Pancreas (tissue), 10 donors: ENCODE results near the gene CAPN10. TPM values are rescaled to one million over a fixed set of nuclear protein-coding genes. Genes with fewer than 3 reads are reported as not detected.

Experiments
- ATAC-seq, 4 donors: fragments of 200-7000 bp; cut with Tn5 transposase; one replicate each; pipeline versions ENCODE4 v1.8.0 to v1.9.1; 2020; ENCODE audit warnings: mild to moderate bottlenecking in 4 of 4, moderate library complexity in 4 of 4
- DNase-seq, 6 donors: peaks; one replicate each; pipeline ENCODE4 v3.0.0-alpha.2; 2020
- FAIRE-seq: peaks from 2 replicates; lab custom pipeline; 2012; peaks lifted over from hg19 to GRCh38; lab: Jason Lieb, UNC
- H3K27ac ChIP-seq, 4 donors: fragments of 200-600 bp; sonication (generic); 1 replicate in 3 of 4; 2 replicates in 1 of 4; pipeline versions ENCODE4 v1.5.0 to v1.8.0; 2020
- H3K27me3 ChIP-seq, 4 donors: fragments of 200-600 bp; one replicate each; pipeline ENCODE4 v1.8.0; 2021
- H3K36me3 ChIP-seq, 3 donors: fragments of 200-600 bp; sonication (generic) in 1 of 3; one replicate each; pipeline versions ENCODE4 v1.5.0 to v1.8.0; 2020 to 2021
- H3K4me1 ChIP-seq, 3 donors: fragments of 200-600 bp; one replicate each; pipeline ENCODE4 v1.8.0; 2021
- H3K4me3 ChIP-seq, 4 donors: fragments of 200-600 bp; sonication (generic) in 2 of 4; one replicate each; pipeline versions ENCODE4 v1.5.0 to v1.8.0; 2020 to 2021
- H3K9me3 ChIP-seq, 4 donors: fragments of 200-600 bp; one replicate each; pipeline ENCODE4 v1.8.0; 2021
- CTCF ChIP-seq, 4 donors: fragments of 200-600 bp; sonication (generic) in 3 of 4; IDR thresholded peaks; one replicate each; pipeline versions ENCODE4 v1.5.0 to v1.8.0; 2021; ENCODE audit warnings: antibody characterized with exemption in 4 of 4
- WGBS, 2 donors: extraction: QIAGEN DNeasy Blood & Tissue Kit; methylation state at CpG; one replicate each; pipeline ENCODE4 v1.1.7; 2013; 5-methylcytosine and 5-hydroxymethylcytosine counted together
- intact Hi-C, 3 donors: fragments of 100-400 bp; cut with DNase I; formaldehyde crosslinking; loops; one replicate each; pipeline versions ENCODE4 v1.11.1 to v1.14.2; 2022
- polyA plus RNA-seq, 2 donors: library from polyadenylated mRNA; stranded (reverse); fragments of 200-250 nt; gene quantifications; one replicate each; pipeline ENCODE4 v1.2.3, GENCODE V29; 2013
- total RNA-seq, 6 donors: library from RNA; stranded (reverse); fragmentation: NEBNext Ultra II Directional in 4 of 6; extraction: Animal tissue kit (Norgen Biotek cat#: 25700) in 4 of 6; gene quantifications; one replicate each; pipeline versions ENCODE4 v1.2.1 to v1.2.4, GENCODE V29; 2021 to 2023
- donor health status: healthy with polysubstance abuse.
- donor health status: DM: no; HTN: no; CAD: no; lungs with moderate emphysema.
- donor health status: DM: no; HTN: no; CAD: no.
- donor health status: control.
- donor health status: control.
- donor health status: Bipolar disorder and iron deficiency.
- donor health status: DM: yes; HTN: yes; CAD: no.
- donor health status: DM: no; HTN: no; CAD: no.
- donor health status: DM: no; HTN: no; CAD: no.
- donor health status: DM: yes; HTN: yes; CAD: no.

CAPN10 gene
- total and polyA plus RNA-seq, 8 donors = 8.6 to 49.3 (median 12.7) TPM

- Histone ChIP-seq H3K4me1 (no peaks in the 10 kb centered on the region), H3K27me3 (no peaks in the 10 kb centered on the region), H3K9me3 (no peaks in the 10 kb centered on the region), H3K4me3 (no peak overlapping the region), H3K27ac (no peak overlapping the region), H3K36me3 (no peaks in the 10 kb centered on the region)
- intact Hi-C loops = no loop called here
- ATAC-seq = no peak
- no peak for FAIRE-seq
- TF ChIP-seq CTCF (IDR thresholded peaks at IDR 0.05) = no peak
- WGBS, 2 donors = 68 to 76% methylated on average over 17 of the region's 17 CpGs
- DNase-seq = peak in 2 of 6 donors; percentile 12 to 51
These were observed 50.8 kb downstream of the CAPN10 start for GRCh38 chr2:240637116-240637900.

- no peaks in the 10 kb centered on the region for H3K4me1 ChIP-seq
- no peak overlapping the region for H3K4me3 ChIP-seq
- H3K27ac ChIP-seq = no peak overlapping the region
- DNase-seq (no peak), FAIRE-seq (no peak), ATAC-seq (no peak)
- H3K27me3 ChIP-seq = no peaks in the 10 kb centered on the region
- H3K36me3 ChIP-seq = no peaks in the 10 kb centered on the region
- intact Hi-C loops = no loop called here
- whole genome bisulfite sequencing, 2 donors = 53 to 72% methylated on average over 8 of the region's 8 CpGs
- TF ChIP-seq CTCF (IDR thresholded peaks at IDR 0.05) = no peak
- H3K9me3 ChIP-seq = no peaks in the 10 kb centered on the region
These were observed 51.4 kb downstream of the CAPN10 start for GRCh38 chr2:240637901-240638345.

GRCh38 chr2:240638512-240639160, 52.1 kb downstream of the CAPN10 start:
- 48 to 57% methylated on average over 18 of the region's 18 CpGs for WGBS, 2 donors
- Histone ChIP-seq H3K9me3 (no peaks in the 10 kb centered on the region), H3K27me3 (no peaks in the 10 kb centered on the region), H3K36me3 (no peaks in the 10 kb centered on the region), H3K4me1 (no peaks in the 10 kb centered on the region), H3K4me3 (no peak overlapping the region), H3K27ac (no peak overlapping the region)
- TF ChIP-seq CTCF (IDR thresholded peaks at IDR 0.05) = no peak
- FAIRE-seq (no peak), DNase-seq (no peak), ATAC-seq (peak in 1 of 4 donors; percentile 21)
- intact Hi-C loops = no loop called here

GRCh38 chr2:240639566-240639965, 53.0 kb downstream of the CAPN10 start:
- Histone ChIP-seq H3K36me3 (no peaks in the 10 kb centered on the region), H3K4me1 (no peaks in the 10 kb centered on the region), H3K9me3 (no peaks in the 10 kb centered on the region), H3K27me3 (no peaks in the 10 kb centered on the region), H3K27ac (no peak overlapping the region), H3K4me3 (no peak overlapping the region)
- no peak for TF ChIP-seq CTCF (IDR thresholded peaks at IDR 0.05)
- intact Hi-C loops = no loop called here
- DNase-seq (peak in 1 of 6 donors; percentile 11), ATAC-seq (no peak), FAIRE-seq (no peak)
- 70 to 88% methylated on average over 18 of the region's 18 CpGs for WGBS, 2 donors
